K562 (cell line): ENCODE results near the gene MVD. TPM values are rescaled to one million over a fixed set of nuclear protein-coding genes. Genes with fewer than 3 reads are reported as not detected.

Experiments used
- ATAC-seq: fragments of 200-7000 bp; cut with Tn5 transposase; 3 replicates; pipeline ENCODE4 v1.9.1; 2020; ENCODE audit warnings: moderate library complexity
- BruUV-seq: library from RNA; stranded (reverse); fragments of 400-500 nt; replicated peaks from 2 replicates; lab custom pipeline; 2021; lab: Mats Ljungman, UMichigan
- CTCF ChIA-PET: fragments of 300-600 bp; formaldehyde crosslinking; extraction: SDS; loops from one replicate; lab custom pipeline; 2021; ENCODE audit warnings: low intra/inter-chr PET ratio; lab: Yijun Ruan, JAX
- POLR2A ChIA-PET: fragments of 300-600, 350-650 bp; sonication (Branson Sonifier 250); formaldehyde crosslinking; extraction: SDS; loops from one replicate; lab custom pipeline; 2021; ENCODE audit warnings: antibody characterized with exemption, inconsistent platforms; lab: Yijun Ruan, JAX
- DNase-seq, 4 experiments: peaks; one replicate each; pipeline versions ENCODE4 v3.0.0 to v3.0.0-alpha.2; 2011 to 2018; ENCODE audit warnings: low spot score in 3 of 4, mixed read lengths in 3 of 4; ENCODE audit errors: extremely low read depth in 1 of 4
- FAIRE-seq: peaks from 2 replicates; lab custom pipeline; 2011; peaks lifted over from hg19 to GRCh38; lab: Jason Lieb, UNC
- H2AFZ ChIP-seq: 2 replicates; pipeline ENCODE4 v1.6.0; 2011; ENCODE audit warnings: low read depth, low read length, control low read depth, inconsistent platforms
- H3K27ac ChIP-seq: fragments of 200-600 bp; 3 replicates; pipeline ENCODE4 v1.8.0; 2011; ENCODE audit warnings: low read depth, mild to moderate bottlenecking, control low read depth, inconsistent platforms, low read length, moderate library complexity, mixed read lengths; ENCODE audit errors: extremely low read depth
- H3K27me3 ChIP-seq, 2 experiments: fragments of 300-600 bp in 1 of 2; 2 replicates in 1 of 2; 3 replicates in 1 of 2; pipeline versions ENCODE4 v1.6.0 to v1.8.0; 2011; ENCODE audit warnings: inconsistent platforms in 2 of 2, low read length in 2 of 2, mild to moderate bottlenecking in 1 of 2, mixed read lengths in 1 of 2, moderate library complexity in 1 of 2; ENCODE audit not compliant: control insufficient read depth in 2 of 2, insufficient read depth in 2 of 2
- H3K36me3 ChIP-seq: fragments of 300-600 bp; 3 replicates; pipeline ENCODE4 v1.8.0; 2011; ENCODE audit warnings: mild to moderate bottlenecking, low read length, inconsistent platforms; ENCODE audit not compliant: control insufficient read depth, insufficient read depth
- H3K4me1 ChIP-seq, 2 experiments: fragments of 200-600 bp in 1 of 2; replicated peaks in 1 of 2; 2 replicates in 1 of 2; 3 replicates in 1 of 2; pipeline versions ENCODE4 v1.5.1 to v1.8.0; 2011; ENCODE audit warnings: inconsistent platforms in 2 of 2, low read length in 2 of 2, mild to moderate bottlenecking in 1 of 2, mixed read lengths in 1 of 2, moderate library complexity in 1 of 2; ENCODE audit not compliant: control insufficient read depth in 2 of 2, insufficient read depth in 2 of 2
- H3K4me2 ChIP-seq: 2 replicates; pipeline ENCODE4 v1.6.1; 2011; ENCODE audit warnings: low read length, control low read depth, inconsistent platforms, mixed read lengths; ENCODE audit not compliant: insufficient read depth
- H3K4me3 ChIP-seq: fragments of 200-600 bp; sonication (generic), shearing (Covaris generic); 2 replicates; pipeline ENCODE4 v1.5.1; 2016; ENCODE audit warnings: control low read depth, inconsistent platforms
- H3K79me2 ChIP-seq: fragments of 200-600 bp; 3 replicates; pipeline ENCODE4 v1.8.0; 2011; ENCODE audit warnings: low read length, inconsistent platforms; ENCODE audit not compliant: control insufficient read depth, insufficient read depth
- H3K9ac ChIP-seq, 2 experiments: 2 replicates each; pipeline versions ENCODE4 v1.6.0 to v1.6.1; 2011; ENCODE audit warnings: low read depth in 2 of 2, low read length in 2 of 2, control low read depth in 1 of 2, inconsistent platforms in 1 of 2, mild to moderate bottlenecking in 1 of 2, mixed read lengths in 1 of 2; ENCODE audit not compliant: insufficient read depth in 1 of 2
- H3K9me1 ChIP-seq: one replicate; pipeline ENCODE4 v1.6.0; 2011; ENCODE audit warnings: inconsistent platforms, mild to moderate bottlenecking, low read length, moderate library complexity; ENCODE audit not compliant: control insufficient read depth, insufficient read depth
- H3K9me3 ChIP-seq: replicated peaks from 2 replicates; pipeline ENCODE4 v1.5.1; 2011; ENCODE audit warnings: low read depth, low read length, inconsistent platforms; ENCODE audit not compliant: control insufficient read depth, insufficient read depth
- H4K20me1 ChIP-seq: replicated peaks from 2 replicates; pipeline ENCODE4 v1.6.1; 2011; ENCODE audit warnings: low read length, inconsistent platforms, mixed read lengths; ENCODE audit not compliant: control insufficient read depth, insufficient read depth
- CAMTA2 ChIP-seq: fragments of 250-450 bp; sonication (Bioruptor Pico); conservative IDR thresholded peaks from 2 replicates; pipeline ENCODE4 v1.5.1; 2022
- COPS2 ChIP-seq: fragments of 450-650 bp; conservative IDR thresholded peaks from 2 replicates; pipeline ENCODE4 v1.6.1; 2016; ENCODE audit warnings: mild to moderate bottlenecking, moderate library complexity
- EZH2 ChIP-seq: IDR thresholded peaks from 2 replicates; pipeline ENCODE4 v1.6.1; 2012; ENCODE audit warnings: low read depth, mild to moderate bottlenecking, inconsistent platforms, low read length, borderline replicate concordance
- GTF2A2 ChIP-seq: IDR thresholded peaks from 2 replicates; pipeline ENCODE4 v1.6.1; 2016; ENCODE audit warnings: mild to moderate bottlenecking, missing genetic modification characterization, missing compliant biosample characterization
- KAT7 ChIP-seq: sonication (generic); formaldehyde crosslinking; IDR thresholded peaks from 2 replicates; pipeline ENCODE4 v1.8.0; 2022; ENCODE audit warnings: missing genetic modification reagents, mild to moderate bottlenecking, borderline replicate concordance
- MAX ChIP-seq: sonication (generic); formaldehyde crosslinking; IDR thresholded peaks from 2 replicates; pipeline ENCODE4 v1.9.0; 2022; ENCODE audit warnings: mild to moderate bottlenecking, missing genetic modification reagents
- MLX ChIP-seq, 2 experiments: fragments of 450-650 bp in 1 of 2; sonication (generic) in 1 of 2; formaldehyde crosslinking; conservative IDR thresholded peaks; 2 replicates each; pipeline versions ENCODE4 v1.4.0 to v1.8.1; 2020 to 2022; ENCODE audit warnings: mild to moderate bottlenecking in 1 of 2, missing genetic modification reagents in 1 of 2
- RBM14 ChIP-seq: fragments of 200-400 bp; formaldehyde crosslinking; IDR thresholded peaks from 2 replicates; pipeline ENCODE4 v1.6.1; 2018; ENCODE audit warnings: low read depth, mild to moderate bottlenecking, low read length, moderate library complexity, borderline replicate concordance; ENCODE audit not compliant: insufficient read depth
- RFX1 ChIP-seq: fragments of 450-650 bp; IDR thresholded peaks from 2 replicates; pipeline ENCODE4 v1.6.1; 2016; ENCODE audit warnings: mild to moderate bottlenecking, moderate library complexity
- SMAD3 ChIP-seq: fragments of 450-650 bp; formaldehyde crosslinking; conservative IDR thresholded peaks from 2 replicates; pipeline ENCODE4 v1.4.0; 2020; ENCODE audit warnings: mild to moderate bottlenecking
- SP2 ChIP-seq: IDR thresholded peaks from 2 replicates; pipeline ENCODE4 v1.6.1; 2011; ENCODE audit warnings: mild to moderate bottlenecking, low read depth, low read length, moderate library complexity; ENCODE audit not compliant: poor library complexity, severe bottlenecking; ENCODE audit errors: extremely low read depth
- TCF7 ChIP-seq: sonication (generic); IDR thresholded peaks from 2 replicates; pipeline ENCODE4 v1.6.1; 2016; ENCODE audit warnings: antibody characterized with exemption, borderline replicate concordance
- TSHZ1 ChIP-seq: fragments of 250-450 bp; sonication (Bioruptor Pico); IDR thresholded peaks from 2 replicates; pipeline ENCODE4 v1.4.0; 2020; ENCODE audit warnings: mild to moderate bottlenecking, moderate library complexity
- ZNF311 ChIP-seq: fragments of 250-450 bp; sonication (Bioruptor Pico); IDR thresholded peaks from 2 replicates; pipeline ENCODE4 v1.4.0; 2020; ENCODE audit warnings: mild to moderate bottlenecking, moderate library complexity
- ZNF449 ChIP-seq: fragments of 250-450 bp; sonication (Bioruptor Pico); IDR thresholded peaks from 2 replicates; pipeline ENCODE4 v1.8.0; 2022; ENCODE audit warnings: moderate library complexity, mild to moderate bottlenecking, inconsistent platforms
- ZNF699 ChIP-seq: fragments of 250-450 bp; sonication (Bioruptor Pico); IDR thresholded peaks from 2 replicates; pipeline ENCODE4 v1.8.0; 2021; ENCODE audit warnings: mild to moderate bottlenecking, moderate library complexity; ENCODE audit not compliant: insufficient replicate concordance
- ZNF75A ChIP-seq: fragments of 450-650 bp; formaldehyde crosslinking; IDR thresholded peaks from 2 replicates; pipeline ENCODE4 v1.4.0; 2020; ENCODE audit warnings: mild to moderate bottlenecking
- ZNF785 ChIP-seq: fragments of 250-450 bp; sonication (Bioruptor Pico); IDR thresholded peaks from 2 replicates; pipeline ENCODE4 v1.4.0; 2020; ENCODE audit warnings: mild to moderate bottlenecking
- whole genome bisulfite sequencing: fragments of 100-300 bp; shearing (Covaris generic); methylation state at CpG from one replicate; pipeline ENCODE4 v1.1.6; 2016; ENCODE audit warnings: low coverage, mixed read lengths; ENCODE audit not compliant: insufficient coverage; ENCODE audit errors: missing lambda C conversion rate; 5-methylcytosine and 5-hydroxymethylcytosine counted together
- in situ Hi-C: fragments of 300-500 bp; cut with MboI; formaldehyde crosslinking; loops from 4 replicates; pipeline ENCODE4 v1.15.0; 2018; ENCODE audit warnings: inconsistent platforms, mixed read lengths
- intact Hi-C: fragments of 100-400 bp; cut with micrococcal nuclease; formaldehyde crosslinking; loops from 2 replicates; pipeline ENCODE4 v1.14.2; 2022
- polyA plus RNA-seq, 8 experiments: library from polyadenylated mRNA; depleted of rRNA in 4 of 8; stranded (reverse) in 5 of 8; unstranded in 3 of 8; fragments of >200 nt; fragmentation: Nextera tagmentation in 2 of 8; fragmentation: Illumina TruSeq in 1 of 8; extraction: Ambion mirVana in 2 of 8; extraction: Trizol in 1 of 8; gene quantifications; 2 replicates each; pipeline versions ENCODE4 v1.2.1 to v1.2.3, GENCODE V29; 2011 to 2014; ENCODE audit warnings: inconsistent platforms in 1 of 8, missing spikeins in 1 of 8
- total RNA-seq, 7 experiments: library from RNA; depleted of rRNA in 6 of 7; stranded (reverse); fragments of >200 nt in 6 of 7; fragmentation: Illumina TruSeq in 2 of 7; extraction: Trizol in 2 of 7; gene quantifications; 2 replicates each; pipeline versions ENCODE4 v1.2.1 to v1.2.3, GENCODE V29; 2011 to 2021; ENCODE audit warnings: low replicate concordance in 1 of 7

MVD gene
- total and polyA plus RNA-seq, 9 of the 15 experiments (the other 6 are each of a cell fraction or from before 2014, with no cell fraction given): 12.2 to 141 (median 45.3) TPM

GRCh38 chr16:88608076-88608475 lies 54.8 kb downstream of the MVD start:
- Histone ChIP-seq H3K9me1 (no peaks in the 10 kb centered on the region), H3K4me2 (no peak overlapping the region), H3K79me2 (peaks cover 3% of the 10 kb centered on the region; the same call in 1 of the 3 replicates), H3K27me3 (no peaks in the 10 kb centered on the region), H3K9me3 (no peaks in the 10 kb centered on the region), H3K9ac (no peak overlapping the region), H4K20me1 (peaks cover 4% of the 10 kb centered on the region; the same call in 1 of the 2 replicates), H3K36me3 (peaks cover 86% of the 10 kb centered on the region), H3K4me1 (peaks cover 0 to 6% of the 10 kb centered on the region in 2 experiments; a peak in 1 of 5 replicates), H2AFZ (no peak overlapping the region), H3K4me3 (no peak overlapping the region), H3K27ac (no peak overlapping the region)
- intact Hi-C loops (no loop called here), in situ Hi-C loops (no loop called here)
- FAIRE-seq (no peak), ATAC-seq (no peak), DNase-seq (no peak)
- 87% methylated on average over 6 of the region's 6 CpGs for WGBS
- ChIA-PET CTCF (no interaction called here), POLR2A (interaction anchor here (1.1 to 1.6 kb wide), 2 partner anchors 10 to 31 kb away, joined by 4 to 7 read pairs; no protein-coding TSS in a partner anchor)
- no TSS peak for BruUV-seq
- TF ChIP-seq RBM14 (no peak), ZNF785 (CRISPR knock-in tag) (no peak), EZH2 (no peak), COPS2 (no peak), ZNF75A (CRISPR knock-in tag) (no peak), GTF2A2 (tag) (no peak), TCF7 (no peak), ZNF449 (CRISPR knock-in tag) (no peak), TSHZ1 (CRISPR knock-in tag) (no peak), MLX (CRISPR knock-in tag; conservative IDR thresholded peaks at IDR 0.05) (no peak), SMAD3 (CRISPR knock-in tag) (no peak), ZNF699 (CRISPR knock-in tag) (no peak), SP2 (no peak), CAMTA2 (CRISPR knock-in tag) (no peak), MAX (CRISPR knock-in tag) (no peak), KAT7 (CRISPR knock-in tag) (no peak), ZNF311 (no peak), RFX1 (no peak)
